Measurements from ENCODE around the gene ZCCHC17.
"Not testable (repeated sequence)": the region's sequence is repeated elsewhere in the genome, so short reads cannot be mapped to it uniquely, and the experiment has no call there.

The ZCCHC17 gene, protein sequence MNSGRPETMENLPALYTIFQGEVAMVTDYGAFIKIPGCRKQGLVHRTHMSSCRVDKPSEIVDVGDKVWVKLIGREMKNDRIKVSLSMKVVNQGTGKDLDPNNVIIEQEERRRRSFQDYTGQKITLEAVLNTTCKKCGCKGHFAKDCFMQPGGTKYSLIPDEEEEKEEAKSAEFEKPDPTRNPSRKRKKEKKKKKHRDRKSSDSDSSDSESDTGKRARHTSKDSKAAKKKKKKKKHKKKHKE

DNA sequence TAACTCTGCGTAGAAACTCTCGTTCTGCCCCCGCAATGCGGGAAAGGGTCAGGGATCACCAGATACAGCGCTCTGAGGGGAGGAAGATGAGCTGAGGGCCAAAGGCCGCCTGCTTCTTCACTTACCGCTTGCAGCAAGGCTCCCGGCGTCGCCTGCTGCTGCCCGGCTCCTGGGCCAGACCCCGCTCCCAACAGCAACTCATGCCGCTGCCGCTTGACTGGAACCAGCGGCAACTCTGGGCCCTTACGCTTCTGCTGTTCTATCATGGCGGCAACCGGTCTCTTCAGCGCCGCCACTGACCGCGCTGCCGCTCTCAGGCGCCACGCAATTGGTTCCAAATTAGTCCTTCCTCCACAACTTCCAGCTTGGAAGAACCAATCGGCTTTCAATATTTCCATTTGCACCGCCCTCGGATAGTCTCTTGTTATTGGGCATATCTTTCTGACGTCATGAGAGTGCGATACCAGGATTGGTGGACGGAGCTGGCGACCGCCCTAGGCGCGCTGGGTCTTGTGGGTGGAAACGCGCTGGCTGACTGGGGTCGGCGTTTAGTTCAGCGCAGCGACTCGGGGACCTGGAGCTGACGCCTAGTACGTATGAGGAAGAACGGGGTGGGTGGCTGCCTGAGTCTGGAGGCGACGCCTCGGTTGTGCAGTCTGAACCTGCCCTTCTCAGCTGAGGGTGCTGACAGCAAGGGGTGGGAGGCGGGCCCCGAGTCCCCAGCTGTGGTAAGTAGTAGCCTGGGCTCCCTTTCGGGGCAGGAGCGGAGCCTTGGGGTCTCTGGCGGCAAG, at the start of gene ZCCHC17, which contains the start of gene SNRNP40:
ZCCHC17 (plus strand) TSS at position 547 of the 791 bp plus-strand sequence. CDS start 13,067 bp downstream, outside the sequence.
SNRNP40 (minus strand) TSS at position 303 of the 791 bp plus-strand sequence; CDS start at position 266, 37 bp downstream.
- DNase-seq = peak; percentile 100

DNA sequence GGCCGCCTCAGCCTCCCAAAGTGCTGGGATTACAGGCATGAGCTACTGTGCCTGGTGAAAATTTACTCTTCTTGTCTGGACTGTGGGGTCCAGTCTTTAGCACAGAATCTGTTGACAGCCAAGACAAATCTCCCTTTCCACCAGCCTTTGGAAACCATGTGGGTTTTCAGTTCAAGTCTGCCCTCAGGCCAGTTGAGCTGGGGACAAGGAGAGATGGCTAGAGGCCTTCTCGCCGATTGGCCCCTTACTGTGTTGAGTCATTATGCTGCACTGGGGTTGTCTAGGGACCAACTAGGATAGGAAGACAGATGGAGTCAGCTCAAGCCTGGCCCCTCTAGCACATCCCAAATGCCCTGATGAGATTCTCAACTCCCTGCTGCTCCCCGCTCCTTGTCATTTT, 48.6 kb upstream of the ZCCHC17 start:
- DNase-seq = no peak

DNA sequence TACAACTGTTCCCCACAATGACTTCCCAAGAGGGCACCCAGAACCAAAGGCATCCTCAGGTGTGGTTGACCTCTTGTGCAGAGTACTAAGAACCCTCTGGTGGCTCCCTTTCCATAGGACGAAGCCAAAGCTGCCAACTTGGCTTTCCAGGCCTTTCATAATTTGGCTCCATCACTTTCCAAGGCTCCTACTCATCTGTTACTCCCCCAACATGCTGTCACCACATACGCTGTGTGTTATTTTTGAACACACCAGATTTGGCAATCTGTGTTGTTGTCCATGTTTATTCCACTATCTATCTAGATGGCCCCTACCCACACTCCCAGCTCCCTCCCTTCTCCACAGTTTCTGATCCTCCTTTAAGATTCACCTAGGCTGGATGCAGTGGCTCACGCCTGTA, 47.0 kb upstream of the ZCCHC17 start:
- DNase-seq = no peak

DNA sequence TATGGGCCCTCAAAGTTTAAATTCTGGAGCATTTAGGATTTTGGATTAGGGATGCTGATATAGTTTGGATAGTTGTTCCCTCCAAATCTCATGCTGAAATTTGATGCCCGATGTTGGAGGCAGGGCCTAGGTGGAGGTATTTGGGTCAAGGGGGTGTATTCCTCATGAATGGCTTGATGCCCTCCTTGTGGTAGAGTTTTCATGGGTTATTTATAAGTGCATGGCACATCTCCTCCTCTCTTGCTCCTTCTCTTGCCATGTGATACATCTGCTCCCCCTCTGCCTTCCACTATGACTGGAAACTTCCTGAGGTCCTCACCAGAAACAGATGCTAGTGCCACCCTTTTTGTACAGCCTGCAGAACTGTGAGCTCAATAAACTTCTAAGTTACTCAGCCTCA, 39.6 kb upstream of the ZCCHC17 start:
- DNase-seq = no peak

DNA sequence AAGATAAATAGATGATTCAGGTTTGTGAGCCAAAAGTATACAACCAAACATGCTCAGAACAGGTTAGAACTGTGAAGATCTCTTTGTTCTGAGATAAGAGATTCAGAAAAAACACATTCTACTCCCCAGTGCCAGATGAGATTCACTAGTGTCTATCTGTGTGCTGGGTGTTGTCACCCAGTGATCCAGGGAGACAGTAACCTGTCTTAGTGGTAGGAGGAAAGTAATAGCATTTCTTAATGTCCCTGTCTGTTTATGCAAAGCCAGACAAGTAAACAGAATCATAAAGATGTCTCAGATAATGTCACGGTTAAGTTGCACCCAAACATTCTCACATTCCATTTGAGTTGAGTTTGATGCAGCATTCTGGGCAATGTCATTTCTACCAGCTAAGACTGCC, 38.3 kb upstream of the ZCCHC17 start:
- no peak for DNase-seq

DNA sequence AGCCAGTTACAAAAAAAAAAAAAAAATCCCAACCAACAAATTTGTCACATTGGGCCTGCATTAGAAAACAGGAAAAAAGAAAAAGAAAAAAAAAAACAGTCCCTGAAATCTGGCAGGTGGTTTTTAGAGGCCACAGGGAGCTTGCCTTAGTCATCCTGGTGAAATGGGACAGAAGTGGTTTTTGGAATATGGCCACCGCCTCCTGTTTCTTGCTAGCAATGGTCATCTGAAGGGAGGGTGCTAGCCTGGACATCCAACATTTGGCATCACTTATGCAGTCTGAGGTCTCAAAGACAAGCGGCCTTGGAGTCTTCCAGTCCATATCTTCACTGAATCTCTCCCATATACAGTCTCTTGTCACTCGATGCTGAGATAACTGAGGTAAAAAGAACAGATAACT, 37.1 kb upstream of the ZCCHC17 start:
- no peak for DNase-seq

DNA sequence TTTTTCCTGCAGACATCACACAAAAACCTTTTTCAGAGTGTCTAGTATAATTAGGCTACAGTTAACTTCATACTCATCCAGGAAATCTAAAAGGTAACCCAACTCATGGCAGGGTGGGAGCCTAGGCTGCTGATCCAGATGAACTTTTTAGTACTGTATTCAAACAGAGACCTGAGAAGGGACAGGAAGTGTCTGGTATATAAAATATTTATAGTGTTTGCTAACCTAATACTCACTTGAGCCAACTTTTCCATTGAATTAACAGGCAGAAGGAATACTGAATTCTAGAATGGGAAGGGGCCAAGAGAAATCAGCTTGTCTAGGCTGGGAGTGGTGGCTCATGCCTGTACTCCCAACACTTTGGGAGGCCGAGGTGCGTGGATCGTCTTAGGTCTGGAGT, 34.9 kb upstream of the ZCCHC17 start:
- no peak for DNase-seq

DNA sequence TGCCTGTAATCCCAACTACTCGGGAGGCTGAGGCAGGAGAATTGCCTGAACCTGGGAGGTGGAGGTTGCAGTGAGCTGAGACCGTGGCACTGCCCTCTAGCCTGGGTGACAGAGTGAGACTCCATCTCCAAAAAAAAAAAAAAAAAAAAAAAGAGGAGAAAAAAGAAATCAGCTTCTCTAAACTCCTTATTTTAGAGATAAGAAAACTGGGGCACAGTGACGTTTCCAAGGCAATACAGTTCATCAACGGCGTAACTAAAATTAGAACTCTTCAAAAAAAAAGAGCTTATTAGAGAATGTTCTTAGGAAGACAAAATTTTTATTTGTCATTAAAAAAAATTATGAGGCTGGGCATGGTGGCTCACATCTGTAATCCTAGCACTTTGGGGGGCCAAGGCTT, 34.4 kb upstream of the ZCCHC17 start:
- not testable (repeated sequence) for DNase-seq

DNA sequence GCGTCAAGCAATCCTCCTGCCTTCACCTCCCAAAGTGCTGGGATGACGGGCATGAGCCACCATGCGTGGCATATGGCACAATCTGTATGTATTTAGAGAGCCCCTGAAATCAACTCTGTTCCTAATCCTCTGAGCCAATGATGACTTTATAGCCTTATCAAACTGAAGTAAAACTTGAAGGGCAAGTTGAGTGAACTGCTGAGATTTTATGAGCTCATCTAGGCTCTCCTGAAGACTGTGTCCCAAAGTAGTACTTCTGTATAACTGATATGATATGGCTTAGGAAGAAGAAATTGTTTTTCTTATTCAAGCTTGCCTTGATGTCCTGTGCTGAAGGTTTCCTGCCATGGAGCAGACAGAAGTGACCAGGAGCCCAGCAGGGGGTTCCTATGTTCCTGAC, 33.4 kb upstream of the ZCCHC17 start:
- no peak for DNase-seq

DNA sequence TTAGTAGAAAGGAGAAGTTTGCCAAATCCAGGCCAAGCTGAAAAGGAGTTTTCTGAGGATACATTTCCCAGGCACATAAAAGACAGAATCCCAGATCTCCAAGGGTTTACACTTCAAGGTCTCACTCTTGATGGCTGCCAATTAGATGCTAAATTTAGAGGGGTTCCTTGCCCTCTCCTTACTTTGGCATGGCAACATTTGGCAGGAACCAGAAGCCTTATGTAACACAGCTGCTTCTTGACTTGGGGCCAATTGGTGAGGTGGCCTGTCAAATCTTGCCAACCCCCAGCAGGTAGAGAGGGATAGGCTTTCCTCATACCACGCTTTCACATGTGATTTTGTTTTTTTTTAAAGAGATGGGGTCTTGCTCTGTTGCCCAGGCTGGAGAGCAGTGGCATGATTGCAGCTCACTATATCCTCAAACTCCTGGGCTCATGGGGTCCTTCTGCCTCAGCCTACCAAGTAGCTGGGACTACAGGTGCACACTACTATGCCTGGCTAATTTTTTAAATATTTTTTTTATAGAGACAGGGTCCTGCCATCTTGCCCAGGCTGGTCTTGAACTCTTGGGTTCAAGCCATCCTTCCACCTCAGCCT, 31.9 kb upstream of the ZCCHC17 start:
- DNase-seq = no peak

DNA sequence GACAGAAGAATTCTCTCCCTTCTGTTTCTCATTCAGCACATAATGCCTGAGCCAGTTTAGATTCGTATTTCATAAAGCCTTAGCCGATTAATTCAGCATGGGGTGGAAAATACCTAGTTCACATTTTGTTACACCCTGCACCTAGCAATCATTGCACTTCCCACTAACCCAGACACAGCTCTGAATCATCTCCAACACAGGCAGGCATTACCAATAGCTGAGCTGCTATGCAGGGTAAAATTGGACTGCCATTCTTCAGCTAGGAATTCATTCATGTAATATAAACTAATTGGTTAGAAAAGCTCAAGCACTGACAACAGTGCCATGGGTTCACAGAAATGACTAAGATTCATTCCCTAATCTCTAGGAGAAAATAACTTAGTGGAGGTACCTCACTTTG, 30.3 kb upstream of the ZCCHC17 start:
- DNase-seq = no peak

DNA sequence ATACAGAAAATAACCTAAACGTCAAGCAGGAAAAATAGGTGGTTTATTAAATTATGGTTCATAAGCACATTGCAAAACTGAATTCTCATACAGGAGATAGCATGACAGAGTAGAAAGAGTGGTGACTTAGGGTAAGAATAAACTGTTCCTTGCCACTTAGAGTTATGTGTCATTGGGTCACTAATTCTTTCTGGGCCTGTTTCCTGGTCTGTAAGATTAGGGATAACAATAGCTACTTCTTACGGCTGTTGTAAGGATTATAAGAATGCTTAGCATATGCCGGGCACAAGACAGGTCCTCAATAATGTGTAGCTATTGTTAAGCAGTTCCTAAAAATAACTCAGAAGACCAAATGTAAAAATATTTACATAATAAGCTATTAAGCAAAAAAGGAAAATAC, 24.5 kb upstream of the ZCCHC17 start:
- peak; percentile 40 to 57 for DNase-seq

DNA sequence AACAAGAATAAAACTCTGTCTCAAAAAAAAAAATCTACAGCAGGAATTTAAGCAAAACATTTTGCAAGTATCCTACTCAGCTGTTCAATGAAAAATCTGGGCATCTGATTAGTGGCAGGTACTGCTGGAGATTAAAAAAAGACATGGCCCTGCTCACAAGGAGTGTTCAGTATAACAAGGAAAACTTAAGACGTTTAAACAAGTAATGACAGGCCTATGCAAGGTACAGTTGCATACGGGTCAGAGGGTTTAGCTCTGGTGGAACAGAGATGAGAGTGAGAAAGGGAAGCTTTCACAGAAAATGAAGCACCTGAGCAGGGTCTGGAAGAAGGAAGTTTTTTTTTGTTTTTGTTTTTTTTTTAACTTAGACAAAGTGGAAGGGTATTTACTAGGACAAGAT, 23.2 kb upstream of the ZCCHC17 start:
- DNase-seq = no peak

DNA sequence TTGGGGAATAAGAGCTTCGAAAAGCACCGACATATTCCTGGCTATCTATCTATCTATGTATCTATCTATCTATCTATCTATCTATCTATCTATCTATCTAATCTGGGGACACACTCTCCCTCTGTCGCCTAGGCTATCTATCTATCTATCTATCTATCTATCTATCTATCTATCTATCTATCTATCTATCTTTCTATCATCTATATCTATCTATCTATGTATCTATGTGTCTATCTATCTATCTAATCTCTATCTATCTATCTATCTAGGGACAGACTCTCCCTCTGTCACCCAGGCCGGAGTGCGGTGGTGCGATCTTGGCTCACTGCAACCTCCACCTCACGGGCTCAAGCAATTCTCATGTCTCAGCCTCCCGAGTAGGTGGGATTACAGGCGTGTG, 14.4 kb upstream of the ZCCHC17 start:
- DNase-seq = not testable (repeated sequence)

DNA sequence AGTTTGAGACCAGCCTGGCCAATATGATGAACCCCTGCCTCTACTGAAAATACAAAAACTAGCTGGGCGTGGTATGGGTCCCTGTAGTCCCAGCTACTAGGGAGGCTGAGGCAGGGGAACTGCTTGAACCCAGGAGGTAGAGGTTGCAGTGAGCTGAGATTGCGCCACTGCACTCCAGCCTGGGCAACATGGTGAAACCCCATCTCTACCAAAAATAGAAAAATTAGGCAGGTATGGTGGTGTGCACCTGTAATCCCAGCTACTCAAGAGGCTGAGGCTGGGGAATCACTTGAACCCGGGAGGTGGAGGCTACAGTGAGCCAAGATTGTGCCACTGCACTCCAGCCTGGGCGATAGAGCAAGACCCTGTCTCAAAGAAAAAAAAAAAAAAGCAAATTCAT, 9.0 kb upstream of the ZCCHC17 start:
- DNase-seq = not testable (repeated sequence)

DNA sequence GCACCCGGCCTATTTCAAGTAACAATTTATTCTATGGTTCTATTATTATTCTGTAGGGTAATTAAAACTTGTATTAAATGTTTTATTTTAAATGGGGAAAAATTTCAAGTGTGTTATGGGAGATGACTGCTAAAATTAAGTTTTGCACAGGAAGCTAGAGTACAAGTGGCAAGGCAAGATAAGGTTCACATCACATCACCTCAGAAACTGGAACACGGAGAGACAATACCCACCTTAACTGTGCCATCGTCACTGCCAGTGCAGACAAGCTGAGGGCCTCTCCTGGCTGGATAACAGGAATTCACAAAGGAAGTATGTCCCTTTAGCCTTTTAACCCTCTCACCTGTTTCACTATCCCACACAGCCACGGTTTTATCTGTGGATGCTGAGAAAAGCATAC, 7.8 kb upstream of the ZCCHC17 start:
- DNase-seq = no peak

DNA sequence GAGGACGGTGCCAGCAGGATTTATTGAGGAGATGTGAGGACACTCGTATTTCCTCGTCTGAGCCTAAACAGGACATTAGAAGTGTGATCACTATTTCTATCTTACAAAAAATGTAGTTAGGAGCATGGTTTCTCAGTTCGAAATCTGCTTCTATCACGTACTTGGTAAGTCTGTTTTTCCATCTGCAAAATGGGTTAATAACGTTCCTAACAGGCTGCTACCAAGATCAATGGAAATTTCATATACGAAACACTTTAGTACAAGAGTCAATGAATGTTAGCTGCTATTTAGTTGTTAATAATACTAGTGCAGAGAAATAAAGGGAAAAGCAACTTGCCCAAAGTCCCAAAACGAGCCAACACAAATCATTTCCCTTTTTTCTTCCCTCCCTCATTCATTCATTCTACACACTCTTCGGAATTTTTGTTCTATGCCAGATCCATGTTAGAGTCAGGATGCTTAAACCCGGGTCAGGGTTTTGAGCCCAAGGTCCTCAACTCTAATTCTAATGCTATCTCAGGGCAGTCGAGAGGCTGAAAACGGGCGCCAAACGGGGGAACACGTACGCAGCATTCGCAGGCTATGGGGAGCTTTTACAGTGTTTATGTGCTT, 852 bp upstream of the ZCCHC17 start:
- no peak for DNase-seq

DNA sequence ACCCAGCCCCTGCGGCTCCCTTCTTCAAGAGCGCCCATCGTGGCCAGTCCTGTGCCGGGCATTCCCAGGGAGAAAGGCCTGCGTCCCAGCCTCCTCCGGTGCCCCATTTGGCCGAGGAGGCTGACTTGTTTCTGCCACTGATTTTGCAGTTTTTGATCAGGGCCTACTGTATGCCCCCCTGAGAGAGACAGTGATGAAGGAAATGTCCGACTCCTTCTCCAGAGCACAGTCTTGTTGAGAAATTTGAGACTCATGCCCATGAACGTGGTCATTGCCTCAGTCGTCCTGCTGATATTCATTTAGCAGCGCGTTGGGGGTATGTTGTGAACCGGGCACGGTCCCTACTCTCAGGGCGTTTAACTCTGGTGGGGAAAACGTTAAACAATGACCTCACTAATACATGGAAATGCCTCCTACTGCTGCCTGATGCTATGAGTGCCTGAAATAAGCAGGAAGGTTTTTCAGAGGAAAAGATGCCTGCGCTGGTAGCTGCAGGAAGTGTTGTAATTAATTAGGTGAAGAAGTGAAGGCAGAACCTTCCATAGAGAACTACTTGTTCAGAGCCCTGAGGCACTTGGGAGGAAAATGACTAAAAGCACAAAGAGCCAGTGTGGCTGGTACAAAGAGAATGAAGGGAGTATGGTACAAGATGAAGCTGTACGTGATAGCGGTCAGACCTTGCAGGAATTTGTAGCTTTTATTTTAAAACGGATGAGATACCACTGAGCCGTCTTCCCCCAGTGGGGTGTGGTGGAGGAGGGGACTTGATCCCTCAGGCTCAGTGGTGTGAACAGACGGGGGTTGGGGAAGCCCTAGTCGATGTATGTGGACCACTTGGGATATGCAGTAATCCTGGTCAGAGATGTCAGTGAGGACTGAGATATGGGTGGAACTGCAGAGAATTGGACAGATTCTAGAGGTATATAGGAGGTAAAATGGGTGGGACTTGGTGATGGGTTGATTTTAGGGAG, 730 bp downstream of the ZCCHC17 start:
- peak; percentile 22 to 60 for DNase-seq

DNA sequence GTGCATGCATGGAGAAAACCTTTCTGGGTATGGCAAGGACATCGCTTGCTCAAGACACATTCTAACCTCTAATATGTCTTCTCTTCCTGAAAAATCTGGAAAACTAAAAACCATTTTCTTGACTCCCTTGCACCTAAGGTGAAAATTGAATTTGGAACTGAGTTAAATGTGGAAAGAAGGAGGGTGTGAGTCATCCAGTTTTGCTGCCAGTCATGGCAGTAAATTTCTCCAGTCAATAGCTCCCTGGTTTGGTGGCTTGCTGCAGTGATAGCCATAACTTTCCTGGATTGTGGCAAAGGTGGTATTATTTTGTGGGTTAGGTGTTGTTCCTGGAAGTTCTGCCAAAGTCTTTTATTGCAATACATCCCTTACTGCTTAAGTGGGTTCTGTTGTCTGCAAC, 2.5 kb downstream of the ZCCHC17 start:
- no peak for DNase-seq

DNA sequence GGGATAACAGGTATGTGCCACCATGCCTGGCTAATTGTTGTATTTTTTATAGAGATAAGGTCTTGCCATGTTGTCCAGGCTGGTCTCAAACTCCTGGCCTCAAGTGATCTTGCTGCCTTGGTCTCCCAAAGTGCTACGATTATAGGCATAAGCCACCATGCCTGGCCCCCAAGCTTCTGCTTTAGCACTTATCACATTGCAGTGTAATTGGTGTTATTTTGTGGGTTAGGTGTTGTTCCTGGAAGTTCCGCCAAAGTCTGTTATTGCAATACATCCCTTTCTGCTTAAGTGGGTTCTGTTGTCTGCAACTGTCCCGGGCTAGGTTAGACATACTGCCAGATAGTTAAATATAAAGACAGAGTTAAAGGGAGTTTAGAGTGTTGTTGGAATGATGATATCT, 3.4 kb downstream of the ZCCHC17 start:
- no peak for DNase-seq

DNA sequence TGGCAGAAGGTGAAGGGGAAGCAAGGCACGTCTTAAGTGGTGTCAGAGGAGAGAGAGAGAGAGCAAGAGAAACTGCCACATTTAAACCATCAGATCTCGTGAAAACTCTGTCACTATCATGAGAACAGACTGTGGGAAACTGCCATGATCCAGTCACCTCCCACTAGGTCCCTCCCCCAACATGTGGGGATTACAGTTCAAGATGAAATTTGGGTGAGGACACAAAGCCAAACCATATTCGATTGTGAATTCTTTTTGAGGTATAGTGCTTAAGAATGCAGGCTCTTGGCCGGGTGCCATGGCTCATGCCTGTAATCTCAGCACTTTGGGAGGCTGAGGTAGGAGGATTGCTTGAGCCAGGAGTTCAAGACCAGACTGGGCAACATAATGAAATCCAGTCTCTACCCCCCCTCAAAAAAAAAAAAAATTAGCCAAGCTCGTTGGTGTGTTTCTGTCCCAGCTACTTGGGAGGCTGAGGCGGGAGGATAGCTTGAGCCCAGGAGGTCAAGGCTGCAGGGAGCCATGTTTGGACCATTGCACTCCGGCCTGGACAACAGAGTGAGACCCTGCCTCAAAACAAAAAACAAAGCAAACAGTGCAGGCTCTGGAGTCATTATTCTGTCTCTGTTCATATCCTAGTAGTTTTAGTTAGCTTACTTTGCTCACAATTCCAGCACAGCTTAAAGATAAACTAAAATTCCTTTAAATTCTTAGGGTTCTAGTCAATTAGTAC, 6.0 kb downstream of the ZCCHC17 start:
- DNase-seq = no peak

DNA sequence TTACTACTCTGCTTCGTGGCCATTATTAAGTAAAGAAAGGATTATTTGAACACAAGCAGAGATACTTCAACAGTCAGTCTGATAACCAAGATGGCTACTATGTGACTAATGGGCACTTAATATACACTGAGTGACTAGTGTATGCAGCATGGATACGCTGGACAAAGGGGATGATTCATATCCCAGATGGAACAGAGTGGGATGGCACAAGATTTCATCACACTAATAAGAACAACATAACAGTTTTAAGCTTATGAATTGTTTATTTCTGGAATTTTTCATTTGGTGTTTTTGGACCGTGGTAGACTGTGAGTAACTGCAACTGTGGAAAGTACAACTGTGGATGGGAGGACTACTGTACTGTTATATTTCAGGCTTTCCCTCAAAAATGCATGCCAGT, 9.4 kb downstream of the ZCCHC17 start:
- no peak for DNase-seq
